ENCODE measurements around the gene GIT2.

- TF ChIP-seq GATA2 (IDR thresholded peaks at IDR 0.05; ENCODE audit: low read depth, low read length) (no peak), GATA3 (IDR thresholded peaks at IDR 0.05; ENCODE audit: low read depth, low read length) (no peak)
Measured at GRCh38 chr12:109963330-109963729, 32.8 kb downstream of the GIT2 start.
